IMR-90 (cell line): ENCODE results near the gene SLC29A3. TPM values are rescaled to one million over a fixed set of nuclear protein-coding genes. Genes with fewer than 3 reads are reported as not detected.

Experiments used
- ATAC-seq: fragments of 200-7000 bp; cut with Tn5 transposase; 2 replicates; pipeline ENCODE4 v1.9.1; 2020; ENCODE audit warnings: low read depth, mild to moderate bottlenecking, moderate library complexity
- BruUV-seq: library from RNA; stranded (reverse); fragments of 400-500 nt; replicated peaks from 2 replicates; lab custom pipeline; 2021; lab: Mats Ljungman, UMichigan
- CTCF ChIA-PET: fragments of 300-600 bp; formaldehyde crosslinking; extraction: SDS; loops from one replicate; lab custom pipeline; 2021; ENCODE audit warnings: antibody characterized with exemption; lab: Yijun Ruan, JAX
- POLR2A ChIA-PET: fragments of 300-600 bp; sonication (Branson Sonifier 250); formaldehyde crosslinking; loops from one replicate; lab custom pipeline; 2022; ENCODE audit warnings: antibody characterized with exemption; ENCODE audit not compliant: unreplicated experiment; lab: Charles Lee
- DNase-seq: peaks from one replicate; pipeline ENCODE4 v3.0.0; 2013
- H2AFZ ChIP-seq: replicated peaks from 2 replicates; pipeline ENCODE3; 2013; ENCODE audit warnings: low read length, mild to moderate bottlenecking; ENCODE audit not compliant: poor library complexity
- H2AK5ac ChIP-seq: 2 replicates; pipeline ENCODE4 v1.6.1; 2013; ENCODE audit warnings: low read depth, low read length, inconsistent platforms
- H2AK9ac ChIP-seq: replicated peaks from 2 replicates; pipeline ENCODE3; 2013; ENCODE audit warnings: mild to moderate bottlenecking, low read depth, low read length, moderate library complexity; ENCODE audit not compliant: poor library complexity
- H2BK120ac ChIP-seq: 2 replicates; pipeline ENCODE4 v1.6.1; 2013; ENCODE audit warnings: low read depth, low read length, inconsistent platforms
- H2BK15ac ChIP-seq: 3 replicates; pipeline ENCODE4 v1.6.1; 2013; ENCODE audit warnings: low read depth, low read length, inconsistent platforms
- H2BK20ac ChIP-seq: 2 replicates; pipeline ENCODE4 v1.6.1; 2013; ENCODE audit warnings: low read depth, mild to moderate bottlenecking, inconsistent platforms, low read length, moderate library complexity
- H2BK5ac ChIP-seq: 2 replicates; pipeline ENCODE4 v1.6.1; 2013; ENCODE audit warnings: mild to moderate bottlenecking, low read depth, low read length, inconsistent platforms; ENCODE audit not compliant: poor library complexity, severe bottlenecking
- H3K14ac ChIP-seq: replicated peaks from 2 replicates; pipeline ENCODE4 v1.6.1; 2013; ENCODE audit warnings: low read depth, low read length, inconsistent platforms
- H3K18ac ChIP-seq: 2 replicates; pipeline ENCODE4 v1.6.1; 2013; ENCODE audit warnings: low read depth, low read length, control low read depth
- H3K23ac ChIP-seq: 2 replicates; pipeline ENCODE4 v1.6.1; 2013; ENCODE audit warnings: low read depth, low read length, inconsistent platforms
- H3K27ac ChIP-seq: 2 replicates; pipeline ENCODE4 v1.5.1; 2013; ENCODE audit warnings: mild to moderate bottlenecking, control low read depth, low read length; ENCODE audit not compliant: insufficient read depth
- H3K27me3 ChIP-seq: 2 replicates; pipeline ENCODE4 v1.6.1; 2013; ENCODE audit warnings: low read length; ENCODE audit not compliant: control insufficient read depth, insufficient read depth
- H3K36me3 ChIP-seq: 2 replicates; pipeline ENCODE4 v1.6.1; 2013; ENCODE audit warnings: low read length, mixed read lengths; ENCODE audit not compliant: control insufficient read depth, insufficient read depth
- H3K4ac ChIP-seq: 2 replicates; pipeline ENCODE4 v1.6.1; 2013; ENCODE audit warnings: low read depth, low read length, inconsistent platforms
- H3K4me1 ChIP-seq: 2 replicates; pipeline ENCODE4 v1.6.1; 2013; ENCODE audit warnings: low read length, mixed read lengths; ENCODE audit not compliant: control insufficient read depth, insufficient read depth
- H3K4me2 ChIP-seq: 2 replicates; pipeline ENCODE4 v1.6.1; 2013; ENCODE audit warnings: low read depth, mild to moderate bottlenecking, control low read depth, low read length, moderate library complexity
- H3K4me3 ChIP-seq: 2 replicates; pipeline ENCODE4 v1.5.1; 2013; ENCODE audit warnings: low read depth, mild to moderate bottlenecking, control low read depth, low read length, moderate library complexity; ENCODE audit not compliant: insufficient read depth
- H3K56ac ChIP-seq: 2 replicates; pipeline ENCODE4 v1.6.1; 2013; ENCODE audit warnings: low read length, inconsistent platforms; ENCODE audit not compliant: insufficient read depth; ENCODE audit errors: extremely low read depth
- H3K79me1 ChIP-seq, 2 experiments: 2 replicates each; pipeline ENCODE4 v1.6.1; 2013; ENCODE audit warnings: low read length in 2 of 2, inconsistent platforms in 1 of 2, low read depth in 1 of 2
- H3K9ac ChIP-seq: 2 replicates; pipeline ENCODE4 v1.6.1; 2013; ENCODE audit warnings: low read depth, low read length, control low read depth
- H3K9me1 ChIP-seq: 2 replicates; pipeline ENCODE4 v1.6.1; 2013; ENCODE audit warnings: low read length, inconsistent platforms; ENCODE audit not compliant: insufficient read depth
- H3K9me3 ChIP-seq: 2 replicates; pipeline ENCODE4 v1.6.1; 2013; ENCODE audit warnings: low read length; ENCODE audit not compliant: control insufficient read depth, insufficient read depth
- H4K20me1 ChIP-seq: 2 replicates; pipeline ENCODE4 v1.6.1; 2013; ENCODE audit warnings: low read length, inconsistent platforms; ENCODE audit not compliant: insufficient read depth
- H4K5ac ChIP-seq: 2 replicates; pipeline ENCODE4 v1.6.1; 2013; ENCODE audit warnings: mild to moderate bottlenecking, low read depth, low read length, control low read depth
- H4K8ac ChIP-seq, 2 experiments: 2 replicates each; pipeline ENCODE4 v1.6.1; 2013; ENCODE audit warnings: low read depth in 2 of 2, low read length in 2 of 2, control low read depth in 1 of 2, inconsistent platforms in 1 of 2
- H4K91ac ChIP-seq: 2 replicates; pipeline ENCODE4 v1.6.1; 2013; ENCODE audit warnings: low read depth, low read length, inconsistent platforms; ENCODE audit not compliant: insufficient read depth
- BHLHE40 ChIP-seq: fragments of 150-350 bp; IDR thresholded peaks from 2 replicates; pipeline ENCODE4 v1.6.1; 2016; ENCODE audit warnings: mild to moderate bottlenecking, low read depth, low read length
- FOS ChIP-seq: fragments of 150-350 bp; IDR thresholded peaks from 2 replicates; pipeline ENCODE4 v1.6.1; 2016; ENCODE audit warnings: low read depth, low read length
- MXI1 ChIP-seq: IDR thresholded peaks from 2 replicates; pipeline ENCODE4 v1.6.1; 2012; ENCODE audit warnings: low read depth, mild to moderate bottlenecking, low read length, moderate library complexity, borderline replicate concordance
- POLR2A ChIP-seq: IDR thresholded peaks from 2 replicates; pipeline ENCODE4 v1.6.1; 2012; ENCODE audit warnings: mild to moderate bottlenecking, low read depth, low read length
- RFX5 ChIP-seq: IDR thresholded peaks from 2 replicates; pipeline ENCODE4 v1.8.0; 2012; ENCODE audit warnings: low read depth, mild to moderate bottlenecking, low read length, moderate library complexity
- USF2 ChIP-seq: fragments of 150-350 bp; IDR thresholded peaks from 2 replicates; pipeline ENCODE4 v1.6.1; 2017; ENCODE audit warnings: mild to moderate bottlenecking, antibody characterized with exemption, low read length, low read depth
- WGBS, 2 experiments: methylation state at CpG; one replicate each; pipeline versions ENCODE4 v1.1.5 to v1.1.7; 2013; ENCODE audit warnings: missing lambda C conversion rate in 2 of 2; ENCODE audit not compliant: insufficient read length in 1 of 2; ENCODE audit errors: extremely low coverage in 2 of 2; 5-methylcytosine and 5-hydroxymethylcytosine counted together
- dilution Hi-C: fragments of 300-500 bp; cut with HindIII; formaldehyde crosslinking; loops from one replicate; pipeline ENCODE4 v1.14.3; 2018; ENCODE audit warnings: low sequenced_read_pairs; ENCODE audit not compliant: unreplicated experiment
- in situ Hi-C: fragments of 300-500 bp; cut with MboI; formaldehyde crosslinking; loops from 3 replicates; pipeline ENCODE4 v1.14.3; 2019; ENCODE audit warnings: low sequenced_read_pairs, inconsistent platforms, mixed read lengths
- intact Hi-C: fragments of 100-400 bp; cut with micrococcal nuclease; formaldehyde crosslinking; loops from 2 replicates; pipeline ENCODE4 v1.10.0; 2022
- polyA plus RNA-seq, 3 experiments: library from polyadenylated mRNA; depleted of rRNA; stranded (reverse); fragments of >200 nt; gene quantifications; 2 replicates each; pipeline ENCODE4 v1.2.3, GENCODE V29; 2012; ENCODE audit warnings: low replicate concordance in 1 of 3
- total RNA-seq: library from RNA; depleted of rRNA; stranded (reverse); fragments of >200 nt; gene quantifications from 2 replicates; pipeline ENCODE4 v1.2.3, GENCODE V29; 2012

Gene SLC29A3
- total and polyA plus RNA-seq, 2 of the 4 experiments (the other 2 are of a cell fraction), result 0.72 to 3.0 TPM

GRCh38 chr10:71401056-71401455 is 82.0 kb downstream of the SLC29A3 start:
- H2BK120ac ChIP-seq, result no peak overlapping the region
- no peaks in the 10 kb centered on the region for H4K20me1 ChIP-seq
- no peaks in the 10 kb centered on the region for H3K79me1 ChIP-seq
- H2BK15ac ChIP-seq, result no peak overlapping the region
- ChIA-PET POLR2A (no interaction called here), CTCF (no interaction called here)
- H3K18ac ChIP-seq, result no peak overlapping the region
- no peaks in the 10 kb centered on the region for H3K9me3 ChIP-seq
- no peak overlapping the region for H4K5ac ChIP-seq
- dilution Hi-C loops (no loop called here), in situ Hi-C loops (no loop called here), intact Hi-C loops (no loop called here)
- no peak overlapping the region for H4K8ac ChIP-seq
- no peaks in the 10 kb centered on the region for H3K9me1 ChIP-seq
- H2BK20ac ChIP-seq, result no peak overlapping the region
- TF ChIP-seq RFX5, result no peak
- no peak for TF ChIP-seq FOS
- TF ChIP-seq USF2, result no peak
- TF ChIP-seq MXI1, result no peak
- no peak for TF ChIP-seq BHLHE40
- no peak for TF ChIP-seq POLR2A
- H3K9ac ChIP-seq, result no peak overlapping the region
- no peak overlapping the region for H3K4me3 ChIP-seq
- no peak overlapping the region for H3K4me2 ChIP-seq
- H2AK5ac ChIP-seq, result no peak overlapping the region
- no peak overlapping the region for H3K27ac ChIP-seq
- BruUV-seq, result no TSS peak
- no peaks in the 10 kb centered on the region for H3K36me3 ChIP-seq
- no peak overlapping the region for H2BK5ac ChIP-seq
- H4K91ac ChIP-seq, result no peak overlapping the region
- no peak for DNase-seq
- no peak overlapping the region for H2AK9ac ChIP-seq
- peaks cover 66% of the 10 kb centered on the region for H3K27me3 ChIP-seq
- WGBS, 2 experiments, result no CpG with 5 or more reads among the region's 7 CpGs
- no peak overlapping the region for H2AFZ ChIP-seq
- H3K4ac ChIP-seq, result no peak overlapping the region
- H3K56ac ChIP-seq, result no peak overlapping the region
- no peak overlapping the region for H3K23ac ChIP-seq
- no peak for ATAC-seq
- H3K14ac ChIP-seq, result no peak overlapping the region
- no peaks in the 10 kb centered on the region; the same call in 1 of the 2 replicates for H3K4me1 ChIP-seq
